Epithelial cell of esophagus (primary cell): ENCODE measurements around the gene MILR1.

Source experiments
- DNase-seq: peaks from one replicate; pipeline ENCODE4 v3.0.0; 2010; ENCODE audit warnings: low read depth
- H3K4me3 ChIP-seq: 2 replicates; pipeline ENCODE4 v1.5.1; 2011; ENCODE audit warnings: mild to moderate bottlenecking, low read length, control low read depth
- TF ChIP-seq, protein P1 (sequence below): IDR thresholded peaks from 2 replicates; pipeline ENCODE4 v1.5.1; 2011; ENCODE audit warnings: low read depth, mild to moderate bottlenecking, low read length, control low read depth, inconsistent platforms; ENCODE audit not compliant: insufficient read depth; ENCODE audit errors: missing control alignments

The MILR1 gene

GRCh38 chr17:64498308-64499203 is 49.6 kb downstream of the MILR1 start:
- TF ChIP-seq, protein P1, sequence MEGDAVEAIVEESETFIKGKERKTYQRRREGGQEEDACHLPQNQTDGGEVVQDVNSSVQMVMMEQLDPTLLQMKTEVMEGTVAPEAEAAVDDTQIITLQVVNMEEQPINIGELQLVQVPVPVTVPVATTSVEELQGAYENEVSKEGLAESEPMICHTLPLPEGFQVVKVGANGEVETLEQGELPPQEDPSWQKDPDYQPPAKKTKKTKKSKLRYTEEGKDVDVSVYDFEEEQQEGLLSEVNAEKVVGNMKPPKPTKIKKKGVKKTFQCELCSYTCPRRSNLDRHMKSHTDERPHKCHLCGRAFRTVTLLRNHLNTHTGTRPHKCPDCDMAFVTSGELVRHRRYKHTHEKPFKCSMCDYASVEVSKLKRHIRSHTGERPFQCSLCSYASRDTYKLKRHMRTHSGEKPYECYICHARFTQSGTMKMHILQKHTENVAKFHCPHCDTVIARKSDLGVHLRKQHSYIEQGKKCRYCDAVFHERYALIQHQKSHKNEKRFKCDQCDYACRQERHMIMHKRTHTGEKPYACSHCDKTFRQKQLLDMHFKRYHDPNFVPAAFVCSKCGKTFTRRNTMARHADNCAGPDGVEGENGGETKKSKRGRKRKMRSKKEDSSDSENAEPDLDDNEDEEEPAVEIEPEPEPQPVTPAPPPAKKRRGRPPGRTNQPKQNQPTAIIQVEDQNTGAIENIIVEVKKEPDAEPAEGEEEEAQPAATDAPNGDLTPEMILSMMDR: no peak
- H3K4me3 ChIP-seq: no peak overlapping the region
- DNase-seq: peak; percentile 12

DNA sequence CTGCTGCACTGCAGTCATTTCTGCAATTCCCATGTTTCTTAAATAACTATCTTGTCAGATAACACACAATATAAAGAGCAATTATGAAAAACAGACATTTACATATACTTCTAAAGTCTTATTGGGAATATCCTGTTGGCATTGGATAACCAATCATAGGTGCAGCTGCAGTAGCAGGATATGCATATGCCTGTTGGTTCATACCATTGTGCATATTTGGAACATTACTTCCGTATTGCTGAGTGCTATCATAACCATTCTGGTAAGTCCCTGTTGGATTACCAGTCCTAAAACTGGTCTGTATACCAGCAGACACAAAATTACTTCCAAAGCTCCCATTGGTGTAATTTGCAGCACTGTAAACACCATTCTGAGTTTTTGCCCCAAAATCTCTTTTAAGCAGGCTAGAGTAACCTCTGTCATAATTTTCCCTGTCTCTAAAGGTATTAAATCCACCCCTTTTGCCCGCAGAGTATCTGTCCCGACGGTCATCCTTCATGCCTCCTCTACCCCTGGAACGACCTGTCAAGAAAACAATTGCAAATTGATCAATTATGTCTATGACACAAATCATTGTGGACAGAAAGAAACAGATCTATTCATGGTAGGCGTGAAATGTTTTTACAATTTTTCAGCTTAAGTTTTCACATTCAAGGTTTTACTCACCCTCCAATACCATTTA is 51.0 kb downstream of the MILR1 start:
- TF ChIP-seq, protein P1: no peak
- H3K4me3 ChIP-seq: no peak overlapping the region
- peak; percentile 41 for DNase-seq

GRCh38 chr17:64500487-64500859 is 51.6 kb downstream of the MILR1 start:
- no peak overlapping the region for H3K4me3 ChIP-seq
- no peak for DNase-seq
- TF ChIP-seq, protein P1: no peak

DNA sequence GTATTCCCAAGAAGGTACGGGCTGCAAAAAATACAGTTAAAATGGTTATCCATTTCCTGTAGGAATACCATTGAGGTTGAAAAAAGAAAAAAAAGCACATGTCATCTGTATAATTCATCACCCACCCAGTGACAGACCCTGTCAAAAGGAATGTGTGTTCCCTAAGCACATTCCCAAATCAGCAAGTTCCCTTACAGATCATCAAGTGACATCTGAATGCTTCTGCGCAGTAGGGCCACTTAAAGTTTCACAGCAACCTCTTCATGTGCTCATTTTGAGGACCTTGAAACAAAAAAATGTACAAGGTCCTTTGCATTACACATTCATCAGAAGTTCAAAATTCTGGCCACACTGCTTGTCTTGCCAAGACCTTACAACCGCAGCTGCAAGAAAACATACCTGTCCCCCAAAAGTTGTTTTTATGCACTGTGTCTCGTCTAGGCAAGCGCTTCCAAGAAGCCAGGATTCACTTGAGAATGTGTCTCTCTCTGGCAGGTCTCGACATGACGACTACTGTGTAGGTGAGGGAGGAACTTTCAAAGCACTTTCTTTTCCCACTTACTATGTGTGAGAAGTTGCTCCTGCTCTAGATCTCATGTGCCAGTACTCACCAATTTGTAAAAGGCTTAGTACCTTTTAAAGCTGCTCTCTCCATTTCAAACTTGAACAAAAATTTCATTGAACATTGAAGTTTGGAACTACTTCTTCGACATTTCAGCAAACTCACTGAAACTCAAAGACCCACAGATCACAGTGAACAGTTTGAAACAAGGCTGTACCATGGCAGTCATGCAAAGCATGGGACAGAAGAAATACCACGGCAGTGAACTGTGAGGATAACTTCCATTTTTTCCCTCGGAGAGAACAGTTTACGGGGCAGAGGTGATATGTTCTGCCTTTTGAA is 52.2 kb downstream of the MILR1 start:
- TF ChIP-seq, protein P1: no peak
- no peak overlapping the region for H3K4me3 ChIP-seq
- DNase-seq: peak; percentile 52

DNA sequence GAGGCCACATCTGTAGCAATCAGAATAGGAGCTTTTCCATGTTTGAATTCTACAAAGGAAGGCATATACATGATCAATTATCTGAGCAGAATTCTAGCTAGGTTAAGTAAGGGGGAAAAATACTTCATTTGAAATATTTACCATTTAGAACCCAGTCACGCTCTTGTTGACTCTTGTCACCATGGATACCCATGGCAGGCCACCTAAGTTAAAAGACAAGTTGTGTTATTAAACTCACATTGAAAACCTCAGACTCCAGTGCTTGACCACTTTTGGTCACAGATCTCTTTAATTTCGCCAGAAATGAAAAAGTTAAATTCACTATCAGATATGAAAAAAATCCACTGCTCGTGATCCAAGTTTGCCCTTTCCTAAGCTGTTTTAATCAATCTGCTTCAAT is 53.1 kb downstream of the MILR1 start:
- TF ChIP-seq, protein P1: no peak
- no peak overlapping the region for H3K4me3 ChIP-seq
- no peak for DNase-seq

DNA sequence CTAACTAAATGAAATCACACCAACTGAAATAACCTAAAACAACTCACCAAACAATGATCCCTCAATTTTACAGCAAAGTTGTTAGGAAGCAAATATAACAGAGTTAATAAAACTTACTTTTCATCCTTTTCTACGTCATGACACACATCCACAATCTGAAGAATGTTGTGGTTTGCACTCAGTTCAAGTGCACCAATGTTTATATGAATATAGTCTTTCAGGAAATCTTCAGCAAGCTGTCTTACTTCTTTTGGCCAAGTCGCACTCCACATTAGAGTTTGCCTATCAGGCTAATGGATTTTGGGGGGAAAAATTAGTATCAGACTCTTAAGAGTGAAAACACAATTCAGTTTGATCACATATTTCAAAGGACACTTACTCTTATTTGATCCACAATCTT is 53.9 kb downstream of the MILR1 start:
- H3K4me3 ChIP-seq: no peak overlapping the region
- TF ChIP-seq, protein P1: no peak
- DNase-seq: no peak
